D721Med (cell line): ENCODE data around the gene FZD8.

Experiments used
- DNase-seq: peaks from one replicate; pipeline ENCODE4 v3.0.0; 2011; ENCODE audit warnings: low spot score; ENCODE audit not compliant: insufficient read length
- FAIRE-seq: peaks from 2 replicates; lab custom pipeline; 2011; peaks lifted over from hg19 to GRCh38; lab: Jason Lieb, UNC
- TF ChIP-seq, protein P1 (sequence below): IDR thresholded peaks from 2 replicates; pipeline ENCODE4 v1.5.1; 2012; ENCODE audit warnings: mild to moderate bottlenecking, control low read depth; ENCODE audit not compliant: insufficient read depth; ENCODE audit errors: missing control alignments

FZD8 gene

DNA sequence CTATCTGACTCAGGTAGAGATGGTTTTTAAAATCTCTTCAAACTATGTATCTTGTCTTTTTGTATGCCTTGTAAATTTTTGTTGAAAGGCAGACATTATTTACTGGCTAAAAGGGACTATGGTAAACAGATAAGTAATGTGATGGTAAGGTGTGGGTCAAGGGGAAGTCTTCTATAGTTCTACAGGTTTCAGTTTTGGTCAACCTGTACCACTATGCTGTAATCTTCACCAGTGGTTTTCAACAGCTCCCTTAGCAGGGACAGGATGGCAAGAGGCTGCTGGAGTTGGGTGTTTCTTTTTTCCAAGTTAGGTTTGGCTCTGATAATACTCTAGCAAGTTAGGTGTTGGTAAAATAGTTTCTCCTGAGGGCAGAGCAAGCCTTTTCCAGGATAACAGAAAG, 32.7 kb upstream of the FZD8 start:
- TF ChIP-seq, protein P1, sequence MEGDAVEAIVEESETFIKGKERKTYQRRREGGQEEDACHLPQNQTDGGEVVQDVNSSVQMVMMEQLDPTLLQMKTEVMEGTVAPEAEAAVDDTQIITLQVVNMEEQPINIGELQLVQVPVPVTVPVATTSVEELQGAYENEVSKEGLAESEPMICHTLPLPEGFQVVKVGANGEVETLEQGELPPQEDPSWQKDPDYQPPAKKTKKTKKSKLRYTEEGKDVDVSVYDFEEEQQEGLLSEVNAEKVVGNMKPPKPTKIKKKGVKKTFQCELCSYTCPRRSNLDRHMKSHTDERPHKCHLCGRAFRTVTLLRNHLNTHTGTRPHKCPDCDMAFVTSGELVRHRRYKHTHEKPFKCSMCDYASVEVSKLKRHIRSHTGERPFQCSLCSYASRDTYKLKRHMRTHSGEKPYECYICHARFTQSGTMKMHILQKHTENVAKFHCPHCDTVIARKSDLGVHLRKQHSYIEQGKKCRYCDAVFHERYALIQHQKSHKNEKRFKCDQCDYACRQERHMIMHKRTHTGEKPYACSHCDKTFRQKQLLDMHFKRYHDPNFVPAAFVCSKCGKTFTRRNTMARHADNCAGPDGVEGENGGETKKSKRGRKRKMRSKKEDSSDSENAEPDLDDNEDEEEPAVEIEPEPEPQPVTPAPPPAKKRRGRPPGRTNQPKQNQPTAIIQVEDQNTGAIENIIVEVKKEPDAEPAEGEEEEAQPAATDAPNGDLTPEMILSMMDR: no peak
- DNase-seq (no peak), FAIRE-seq (no peak)

DNA sequence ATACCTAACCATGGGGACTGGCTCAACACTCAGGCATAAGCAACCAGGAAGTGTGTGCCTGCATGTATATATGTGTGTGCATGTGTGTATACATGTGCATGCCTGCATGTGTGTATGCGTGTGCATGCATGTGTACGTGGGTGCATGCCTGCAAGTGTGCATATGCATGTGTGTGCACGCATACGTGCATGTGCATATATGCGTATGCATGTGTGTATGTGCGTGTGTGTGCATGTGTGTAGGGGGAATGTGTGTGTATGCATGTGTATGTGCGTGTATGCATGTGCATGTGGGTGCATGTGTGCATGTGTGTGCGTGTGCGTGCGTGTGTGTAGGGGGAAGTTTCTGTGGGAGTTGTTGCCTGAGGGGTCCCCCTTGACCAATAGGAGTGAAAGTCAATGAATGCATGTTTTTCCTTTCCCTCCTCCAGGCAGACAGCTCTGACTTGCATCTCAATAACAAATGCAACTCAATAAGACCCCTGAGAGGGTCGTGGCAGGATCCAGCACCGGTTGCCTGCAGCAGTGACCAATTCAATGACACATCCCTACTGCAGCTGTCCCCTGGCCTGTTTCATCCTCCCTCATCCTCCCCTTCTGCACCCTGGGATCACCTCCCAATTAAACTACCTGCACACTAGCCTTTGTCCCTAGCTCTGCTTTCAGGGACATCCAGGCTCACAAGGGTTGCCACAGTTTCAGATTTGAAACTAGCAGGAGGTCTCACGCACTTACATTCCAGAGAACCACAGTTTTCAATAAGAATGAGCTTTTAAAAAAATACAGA, 27.0 kb upstream of the FZD8 start:
- no peak for DNase-seq
- FAIRE-seq: no peak
- TF ChIP-seq, protein P1: no peak

DNA sequence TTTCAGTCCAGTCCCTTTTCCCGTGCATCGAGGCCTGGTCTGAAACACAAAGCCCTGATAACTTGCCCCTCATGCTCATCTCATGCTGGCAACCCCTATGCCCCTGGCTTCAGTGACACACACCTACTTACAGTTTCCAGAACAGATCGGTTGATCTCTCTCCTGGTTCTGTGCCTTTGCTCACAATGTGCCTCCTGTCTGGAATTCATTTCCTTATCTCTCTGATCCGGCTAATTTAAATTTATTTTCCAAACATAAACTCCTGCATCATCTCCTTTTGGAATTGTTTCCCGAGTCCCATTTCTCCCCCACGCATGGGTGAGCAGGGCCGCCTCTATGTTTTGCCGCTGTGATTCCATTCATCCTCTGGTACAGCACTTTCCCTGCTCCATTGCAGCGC, 25.9 kb upstream of the FZD8 start:
- TF ChIP-seq, protein P1: no peak
- FAIRE-seq (no peak), DNase-seq (no peak)

DNA sequence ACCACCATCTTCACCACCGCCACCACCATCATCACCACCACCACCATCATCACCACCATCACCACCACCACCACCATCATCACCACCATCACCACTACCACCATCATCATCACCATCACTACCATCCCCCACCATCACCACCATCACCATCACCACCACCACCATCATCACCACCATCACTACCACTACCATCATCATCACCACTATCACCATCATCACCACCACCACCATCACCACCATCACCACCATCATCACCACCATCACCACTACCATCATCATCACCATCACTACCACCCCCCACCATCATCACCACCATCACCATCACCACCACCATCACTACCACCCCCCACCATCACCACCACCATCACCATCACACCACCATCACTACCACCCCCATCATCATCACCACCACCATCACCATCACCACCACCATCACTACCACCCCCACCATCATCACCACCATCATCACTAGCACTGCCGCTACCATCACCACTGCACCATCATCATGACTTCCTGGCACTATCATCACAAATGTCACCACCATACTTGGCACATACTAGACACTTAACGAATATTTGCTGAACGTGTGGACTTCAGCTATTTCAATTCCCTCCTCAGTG, 25.3 kb upstream of the FZD8 start:
- DNase-seq: no peak
- no peak for FAIRE-seq
- TF ChIP-seq, protein P1: no peak

DNA sequence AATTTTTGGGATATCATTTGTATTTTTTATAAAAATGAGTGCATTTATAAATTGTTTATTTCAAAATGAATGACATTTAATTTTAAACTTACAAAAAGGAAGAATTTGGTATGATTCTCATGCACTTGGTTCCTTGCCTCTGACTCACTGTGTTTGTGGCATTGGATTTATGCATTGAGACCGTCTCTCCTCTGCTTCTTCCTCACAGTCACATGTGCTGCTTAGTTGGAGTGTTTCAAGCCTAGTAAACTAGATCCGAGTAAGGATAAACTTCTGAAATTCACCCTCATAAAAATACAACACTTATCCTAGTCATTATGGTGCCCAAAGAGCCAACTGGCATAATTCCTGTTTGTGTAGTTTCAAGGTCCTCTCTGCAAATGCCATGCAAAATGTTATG, 19.1 kb upstream of the FZD8 start:
- no peak for FAIRE-seq
- DNase-seq: no peak
- TF ChIP-seq, protein P1: no peak

DNA sequence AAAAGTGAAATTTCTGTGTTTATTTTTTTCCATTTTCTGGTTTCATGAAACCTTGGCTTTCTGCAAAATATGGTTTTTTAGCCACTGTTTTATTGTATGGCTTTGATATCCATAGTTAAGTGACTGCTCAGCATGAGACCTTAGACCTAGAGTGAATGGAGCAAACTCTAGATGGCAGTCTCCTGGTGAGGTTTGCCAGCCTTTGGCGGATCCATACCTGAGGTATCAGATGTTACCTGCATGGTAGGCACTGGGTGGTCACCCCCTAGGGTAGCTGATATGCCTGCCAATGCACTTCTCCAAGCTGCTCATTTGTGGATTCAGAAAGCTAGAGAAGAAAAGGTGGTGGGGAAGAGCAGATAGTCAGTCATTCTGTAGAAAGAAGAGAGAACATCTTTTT, 17.4 kb upstream of the FZD8 start:
- FAIRE-seq: no peak
- TF ChIP-seq, protein P1: no peak

DNA sequence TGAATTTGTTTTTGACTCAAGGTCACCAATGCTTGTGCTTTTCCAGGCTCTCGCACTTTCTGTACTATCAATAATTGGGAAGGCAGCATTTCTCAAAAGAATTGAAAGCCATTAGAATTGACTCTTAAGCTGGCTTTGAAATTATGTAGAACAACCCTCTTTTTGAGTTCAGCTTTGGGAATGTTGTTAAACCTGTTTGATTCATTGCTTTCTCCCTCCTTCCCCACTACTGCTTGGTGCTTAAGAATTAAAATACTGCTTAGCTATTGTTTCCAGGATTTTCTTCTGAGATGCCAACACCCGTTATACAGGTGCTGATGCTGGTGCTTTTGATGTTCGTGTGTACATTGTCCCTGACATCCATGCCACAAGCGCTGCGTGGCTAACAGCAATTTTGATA, 15.5 kb upstream of the FZD8 start:
- DNase-seq (no peak), FAIRE-seq (no peak)
- TF ChIP-seq, protein P1: no peak

More for the DNA sequence above, 17.4 kb upstream of the FZD8 start:
- no peak for DNase-seq
